HepG2 (cell line): Measurements from ENCODE around the gene SSR2. TPM values are rescaled to one million over a fixed set of nuclear protein-coding genes. Genes with fewer than 3 reads are reported as not detected.

Experiments
- ARID5B ChIP-seq: IDR thresholded peaks from 2 replicates; pipeline ENCODE4 v1.4.0; 2020; ENCODE audit warnings: mild to moderate bottlenecking, missing genetic modification reagents
- ASH2L ChIP-seq: fragments of 300-600, 200-600 bp; sonication (generic); IDR thresholded peaks from 2 replicates; pipeline ENCODE4 v1.7.0; 2017; ENCODE audit warnings: low read depth, mild to moderate bottlenecking, moderate library complexity, mixed read lengths, low read length; ENCODE audit not compliant: insufficient read length
- ATF7-NPFF ChIP-seq: sonication (generic); formaldehyde crosslinking; IDR thresholded peaks from 2 replicates; pipeline ENCODE4 v1.8.1; 2023; ENCODE audit warnings: mild to moderate bottlenecking, low read depth, missing genetic modification reagents, moderate library complexity
- BCL6 ChIP-seq: IDR thresholded peaks from 2 replicates; pipeline ENCODE4 v1.6.1; 2016; ENCODE audit warnings: missing genetic modification reagents, missing compliant biosample characterization
- CENPBD1 ChIP-seq: sonication (generic); formaldehyde crosslinking; IDR thresholded peaks from 2 replicates; pipeline ENCODE4 v1.8.0; 2022; ENCODE audit warnings: missing genetic modification reagents, low read depth, mild to moderate bottlenecking, borderline replicate concordance
- CENPX ChIP-seq: sonication (generic); formaldehyde crosslinking; IDR thresholded peaks from 2 replicates; pipeline ENCODE4 v1.9.0; 2021; ENCODE audit warnings: mild to moderate bottlenecking, missing genetic modification reagents, moderate library complexity
- FOXA3 ChIP-seq: IDR thresholded peaks from 2 replicates; pipeline ENCODE4 v1.6.1; 2016; ENCODE audit warnings: missing genetic modification reagents, missing compliant biosample characterization
- GTF2F1 ChIP-seq: fragments of 150-350 bp; IDR thresholded peaks from 2 replicates; pipeline ENCODE4 v1.6.1; 2014; ENCODE audit warnings: low read length
- HOXA3 ChIP-seq: sonication (generic); formaldehyde crosslinking; IDR thresholded peaks from 2 replicates; pipeline ENCODE4 v1.5.0; 2020; ENCODE audit warnings: missing genetic modification reagents
- JUN ChIP-seq: sonication (generic); formaldehyde crosslinking; IDR thresholded peaks from 2 replicates; pipeline ENCODE4 v1.4.0; 2020; ENCODE audit warnings: mild to moderate bottlenecking, missing genetic modification reagents
- MAFG ChIP-seq: sonication (generic); formaldehyde crosslinking; IDR thresholded peaks from 2 replicates; pipeline ENCODE4 v1.5.1; 2020; ENCODE audit warnings: mild to moderate bottlenecking, missing genetic modification reagents
- MAX ChIP-seq: IDR thresholded peaks from 2 replicates; pipeline ENCODE4 v1.6.1; 2012; ENCODE audit warnings: inconsistent platforms
- MEIS1 ChIP-seq: sonication (generic); formaldehyde crosslinking; IDR thresholded peaks from 2 replicates; pipeline ENCODE4 v1.9.0; 2021; ENCODE audit warnings: mild to moderate bottlenecking, missing genetic modification reagents, moderate library complexity, borderline replicate concordance
- NR2F6 ChIP-seq, 2 experiments: IDR thresholded peaks; 2 replicates each; pipeline ENCODE4 v1.6.1; 2016; ENCODE audit warnings: antibody characterized with exemption in 1 of 2, mild to moderate bottlenecking in 1 of 2
- SKI ChIP-seq: fragments of 450-650 bp; IDR thresholded peaks from one replicate; pipeline ENCODE4 v1.6.1; 2018; ENCODE audit warnings: mild to moderate bottlenecking; ENCODE audit not compliant: partially characterized antibody
- SMC3 ChIP-seq: IDR thresholded peaks from 2 replicates; pipeline ENCODE4 v1.6.1; 2011; ENCODE audit warnings: low read length, improper control_type of control experiment
- SP1 ChIP-seq, 2 experiments: fragments of 450-650 bp in 1 of 2; sonication (generic) in 1 of 2; formaldehyde crosslinking in 1 of 2; IDR thresholded peaks; 2 replicates each; pipeline versions ENCODE4 v1.4.0 to v1.6.1; 2016 to 2020; ENCODE audit warnings: missing genetic modification reagents in 1 of 2
- STAG1 ChIP-seq: sonication (generic); formaldehyde crosslinking; IDR thresholded peaks from 2 replicates; pipeline ENCODE4 v1.4.0; 2020; ENCODE audit warnings: missing genetic modification reagents
- TRIM24 ChIP-seq: sonication (generic); formaldehyde crosslinking; IDR thresholded peaks from 2 replicates; pipeline ENCODE4 v1.8.0; 2022; ENCODE audit warnings: mild to moderate bottlenecking, missing genetic modification reagents
- ZBTB26 ChIP-seq: IDR thresholded peaks from 2 replicates; pipeline ENCODE4 v1.6.1; 2016; ENCODE audit warnings: missing compliant biosample characterization, missing genetic modification reagents, borderline replicate concordance
- ZNF331 ChIP-seq: sonication (generic); formaldehyde crosslinking; IDR thresholded peaks from 2 replicates; pipeline ENCODE4 v1.4.0; 2020; ENCODE audit warnings: missing genetic modification reagents
- ZNF569 ChIP-seq: sonication (generic); formaldehyde crosslinking; IDR thresholded peaks from 2 replicates; pipeline ENCODE4 v1.5.0; 2020; ENCODE audit warnings: mild to moderate bottlenecking, missing genetic modification reagents, moderate library complexity, borderline replicate concordance
- ZNF709 ChIP-seq: sonication (generic); formaldehyde crosslinking; IDR thresholded peaks from 2 replicates; pipeline ENCODE4 v1.5.0; 2020; ENCODE audit warnings: mild to moderate bottlenecking, missing genetic modification reagents
- ZNF850 ChIP-seq: sonication (generic); formaldehyde crosslinking; conservative IDR thresholded peaks from 2 replicates; pipeline ENCODE4 v1.9.0; 2021; ENCODE audit warnings: mild to moderate bottlenecking, missing genetic modification reagents
- ZZZ3 ChIP-seq: sonication (generic); formaldehyde crosslinking; IDR thresholded peaks from 2 replicates; pipeline ENCODE4 v1.4.0; 2020; ENCODE audit warnings: missing genetic modification reagents, mild to moderate bottlenecking, borderline replicate concordance
- polyA plus RNA-seq, 8 experiments: library from polyadenylated mRNA; depleted of rRNA in 3 of 8; stranded (reverse) in 7 of 8; unstranded in 1 of 8; fragments of >200 nt; fragmentation: Illumina TruSeq in 4 of 8; extraction: Trizol in 4 of 8; gene quantifications; 2 replicates each; pipeline versions ENCODE4 v1.2.1 to v1.2.3, GENCODE V29; 2011 to 2016; ENCODE audit warnings: low read depth in 4 of 8, missing spikeins in 1 of 8, mixed read lengths in 1 of 8; ENCODE audit not compliant: insufficient read depth in 1 of 8
- total RNA-seq, 5 experiments: library from RNA; depleted of rRNA; stranded (reverse); fragments of >200 nt; fragmentation: Illumina TruSeq; extraction: Trizol; gene quantifications; 2 replicates each; pipeline ENCODE4 v1.2.3, GENCODE V29; 2016; ENCODE audit warnings: low read depth in 1 of 5

The SSR2 gene
- total and polyA plus RNA-seq, 2 of the 13 experiments (the other 11 are each of a cell fraction or from before 2014, with no cell fraction given): 284 to 461 TPM

- no peak for TF ChIP-seq ZBTB26 (CRISPR knock-in tag)
- TF ChIP-seq ATF7-NPFF (CRISPR knock-in tag): no peak
- TF ChIP-seq CENPBD1 (CRISPR knock-in tag): no peak
- no peak for TF ChIP-seq ZZZ3 (CRISPR knock-in tag)
- TF ChIP-seq JUN: no peak
- no peak for TF ChIP-seq CENPX
- TF ChIP-seq SP1 (IDR thresholded peaks at IDR 0.05): no peak
- no peak for TF ChIP-seq SP1 (CRISPR knock-in tag; IDR thresholded peaks at IDR 0.05)
- TF ChIP-seq ZNF569: no peak
- no peak for TF ChIP-seq MEIS1 (CRISPR knock-in tag)
- TF ChIP-seq FOXA3 (CRISPR knock-in tag): 0 out of 2 replicates have a peak, but pooled peaks have one; percentile 17
- no peak for TF ChIP-seq NR2F6 (IDR thresholded peaks at IDR 0.05)
- peak; percentile 17; the same call in 1 of the 2 replicates for TF ChIP-seq NR2F6 (CRISPR knock-in tag; IDR thresholded peaks at IDR 0.05)
- TF ChIP-seq ZNF709: no peak
- no peak for TF ChIP-seq GTF2F1
- no peak for TF ChIP-seq TRIM24 (CRISPR knock-in tag)
- peak; percentile 14; the same call in 1 of the 2 replicates for TF ChIP-seq MAX
- TF ChIP-seq BCL6 (CRISPR knock-in tag): 0 out of 2 replicates have a peak, but pooled peaks have one; percentile 11
- TF ChIP-seq ASH2L: no peak
- TF ChIP-seq ZNF331 (CRISPR knock-in tag): peak; percentile 37; the same call in 1 of the 2 replicates
- no peak for TF ChIP-seq ZNF850
- TF ChIP-seq ARID5B (CRISPR knock-in tag): 0 out of 2 replicates have a peak, but pooled peaks have one; percentile 9
- no peak for TF ChIP-seq SKI
- TF ChIP-seq MAFG (CRISPR knock-in tag): no peak
- TF ChIP-seq STAG1 (CRISPR knock-in tag): peak; percentile 68
- TF ChIP-seq SMC3: peak; percentile 80
- TF ChIP-seq HOXA3 (CRISPR knock-in tag): peak; percentile 21; the same call in 1 of the 2 replicates
These were observed 5.1 kb upstream of the SSR2 start (continued) for GRCh38 chr1:156025876-156026275.
